Activated naive CD4-positive, alpha-beta T cell treated with Interleukin-2 at 50 U/mL for 16 hours (primary cell): ENCODE measurements around the gene HADH.
"Not testable (repeated sequence)": the region's sequence is repeated elsewhere in the genome, so short reads cannot be mapped to it uniquely, and the experiment has no call there.

Experiments used
- DNase-seq: peaks from one replicate; pipeline ENCODE4 v3.0.0-alpha.2; 2020

The HADH gene

DNA sequence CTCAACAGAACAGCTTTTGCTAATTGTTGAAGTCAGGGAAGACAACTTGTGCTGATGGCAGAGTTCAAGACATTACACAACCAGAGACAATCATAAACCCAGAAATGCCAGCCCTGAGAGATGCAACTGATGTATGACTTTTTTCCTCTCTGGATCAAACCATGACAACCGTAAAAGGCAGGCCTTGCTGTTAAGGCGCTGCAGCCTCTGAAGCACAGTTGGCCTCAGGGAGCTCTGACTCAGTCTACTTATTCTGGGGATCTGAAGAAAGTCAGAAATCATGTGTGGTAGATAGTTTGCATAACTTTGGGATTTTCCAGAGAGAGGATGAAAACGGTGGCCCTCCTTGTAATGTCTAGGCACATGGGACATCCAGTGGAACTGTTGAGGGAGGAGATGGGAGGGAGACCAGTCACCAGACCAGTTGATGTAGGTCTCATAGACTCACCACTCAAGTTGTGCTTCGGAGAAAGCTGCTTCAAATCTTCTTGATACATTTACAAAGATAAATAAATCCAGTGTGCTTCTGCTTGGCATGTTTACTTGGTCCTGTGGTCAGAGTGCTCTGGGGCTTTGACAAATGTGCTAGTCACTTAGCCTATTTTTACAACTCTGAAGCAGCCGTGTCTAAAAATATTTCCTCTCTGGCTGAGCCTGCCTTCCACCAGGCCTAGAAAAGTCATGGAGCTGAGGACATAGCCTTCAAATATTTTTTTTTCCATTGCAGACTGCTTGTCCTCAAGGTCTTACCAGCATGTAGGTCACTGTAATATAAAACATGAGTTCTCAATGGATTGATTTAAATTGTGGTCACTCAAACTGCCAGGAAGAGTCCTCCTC is 7.5 kb downstream of the HADH start:
- DNase-seq, result no peak

DNA sequence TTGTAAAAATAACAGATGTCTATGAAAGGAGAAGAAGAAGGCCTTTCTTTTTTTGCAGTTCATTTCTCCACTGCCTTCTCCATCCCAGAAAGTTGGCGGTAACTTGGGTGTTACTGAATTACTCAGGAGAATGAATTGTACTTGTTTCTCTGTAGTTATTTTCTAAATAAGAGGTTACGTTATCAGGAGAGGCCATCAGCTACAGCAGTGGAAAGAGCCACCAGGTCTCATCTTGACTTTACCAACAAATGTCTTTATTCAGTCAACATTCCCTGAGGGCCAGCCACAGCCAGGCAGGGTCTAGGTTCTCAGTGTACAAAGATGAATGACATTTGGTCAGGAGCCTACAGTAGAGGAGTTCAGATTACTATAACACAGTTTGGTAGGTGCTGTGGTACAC is 8.1 kb downstream of the HADH start:
- no peak for DNase-seq

DNA sequence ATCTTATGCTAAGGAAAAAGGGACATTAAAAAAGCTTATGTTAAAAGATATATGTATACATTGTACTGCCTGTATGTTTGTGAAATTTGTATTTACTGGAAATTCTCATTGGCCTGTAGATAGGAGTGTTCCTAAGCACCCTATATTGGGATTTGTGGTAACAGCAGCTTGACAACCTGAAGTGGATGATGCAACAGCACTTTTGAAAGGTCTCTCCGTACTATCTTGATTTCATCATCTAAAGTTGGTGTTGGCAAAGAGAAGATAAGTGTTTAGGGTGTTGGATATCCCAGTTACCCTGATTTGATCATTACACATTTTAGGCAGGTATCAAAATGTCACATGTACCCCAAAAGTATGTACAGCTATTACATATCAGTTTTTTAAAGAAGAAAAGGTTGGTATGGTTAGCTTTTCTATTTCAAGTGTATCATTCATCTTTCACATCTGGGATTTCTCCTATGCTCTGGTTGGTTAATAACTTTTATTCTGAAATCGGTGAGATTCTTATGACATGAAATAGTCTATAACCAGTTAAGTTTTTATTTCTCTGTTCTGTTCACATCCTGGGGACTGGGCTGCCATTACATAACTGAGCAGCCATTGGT is 10.3 kb downstream of the HADH start:
- DNase-seq, result no peak

DNA sequence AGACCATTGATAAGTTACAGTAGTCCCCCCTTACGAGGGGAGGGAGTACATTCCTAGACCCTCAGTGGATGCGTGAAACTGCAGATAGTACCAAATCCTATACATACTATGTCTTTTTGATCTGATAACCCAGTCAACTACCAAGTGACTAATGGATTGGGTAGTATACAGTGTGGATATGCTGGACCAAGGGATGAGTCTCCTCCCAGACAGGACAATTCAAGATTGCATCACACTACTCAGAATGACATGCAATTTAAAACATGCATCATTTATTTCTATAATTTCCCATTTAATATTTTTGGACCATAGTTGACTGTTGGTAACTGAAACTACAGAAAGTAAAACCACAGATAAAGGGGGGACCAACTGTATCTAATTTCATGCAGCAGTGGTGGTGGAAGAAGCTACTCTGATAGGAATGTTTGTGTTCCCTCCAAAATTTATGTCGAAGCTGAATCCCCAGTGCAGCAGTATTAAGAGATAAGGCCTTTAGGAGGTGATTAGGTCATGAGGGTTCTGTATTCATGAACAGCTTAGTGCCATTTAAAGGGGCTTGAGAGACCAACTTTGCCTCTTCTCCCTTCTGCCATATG is 11.9 kb downstream of the HADH start:
- DNase-seq, result no peak

DNA sequence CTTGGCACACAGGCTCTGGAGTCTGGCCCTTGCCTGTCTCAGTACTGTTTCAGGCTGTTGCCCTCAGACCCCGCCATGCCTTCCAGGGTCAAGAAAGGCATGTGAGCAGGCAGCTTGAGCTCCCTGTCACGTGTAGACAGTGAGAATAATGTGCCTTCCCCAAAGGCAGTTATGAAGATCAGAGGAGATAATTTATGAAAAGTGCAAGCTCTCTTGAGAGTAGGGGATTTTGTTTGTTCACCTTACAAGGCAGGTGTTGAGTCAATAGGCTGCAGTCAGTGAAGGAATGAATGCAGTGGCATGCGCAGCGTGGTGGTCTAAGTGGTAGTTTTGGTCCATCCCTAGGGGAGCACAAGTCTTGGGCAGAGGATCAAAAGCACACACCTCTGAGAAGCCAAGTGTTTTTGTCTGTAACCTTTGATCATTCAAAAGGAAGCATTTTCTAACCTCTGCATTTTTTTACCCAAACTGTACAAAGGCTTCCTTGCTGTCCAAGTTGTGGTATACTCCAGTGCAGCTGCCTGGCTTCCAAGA is 14.4 kb downstream of the HADH start:
- no peak for DNase-seq

DNA sequence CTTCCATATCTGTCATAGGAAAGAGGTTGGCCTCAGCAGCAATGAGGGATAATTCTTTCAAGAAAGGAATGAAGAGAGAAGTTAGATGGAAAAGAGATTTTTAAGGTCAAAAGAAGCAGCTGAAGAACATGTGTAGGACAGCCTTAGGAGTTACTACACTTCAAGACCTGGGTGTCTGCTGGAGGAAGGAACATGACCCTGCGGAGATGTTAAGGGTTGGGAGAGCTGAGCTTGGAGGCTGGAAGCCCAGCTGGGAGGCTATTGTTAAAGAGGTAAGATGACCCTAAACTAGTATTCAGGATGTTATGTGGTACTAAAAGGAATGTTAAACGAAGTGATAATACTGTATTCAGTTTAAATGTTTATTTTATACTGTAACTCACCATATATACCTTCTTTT is 15.0 kb downstream of the HADH start:
- no peak for DNase-seq

DNA sequence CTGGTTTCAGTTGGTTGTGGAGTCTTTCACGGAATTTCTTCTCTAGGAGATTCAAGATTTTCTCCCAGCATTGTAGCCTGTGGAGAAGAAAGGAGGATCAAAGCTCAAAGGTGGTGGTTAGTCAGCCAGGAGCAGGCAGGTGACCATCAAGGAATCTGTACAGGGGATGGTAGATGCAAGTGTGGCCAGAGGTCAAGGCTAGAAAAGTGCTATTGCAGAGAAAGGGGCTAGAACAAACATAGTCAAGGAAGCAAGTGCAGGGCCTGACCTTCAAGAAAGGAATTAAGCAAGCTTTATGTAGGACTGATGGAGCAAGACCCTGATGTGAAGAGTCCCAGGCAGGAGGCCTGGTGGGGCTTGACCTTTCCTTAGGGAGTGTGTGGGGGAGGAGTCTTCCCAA is 16.1 kb downstream of the HADH start:
- no peak for DNase-seq

DNA sequence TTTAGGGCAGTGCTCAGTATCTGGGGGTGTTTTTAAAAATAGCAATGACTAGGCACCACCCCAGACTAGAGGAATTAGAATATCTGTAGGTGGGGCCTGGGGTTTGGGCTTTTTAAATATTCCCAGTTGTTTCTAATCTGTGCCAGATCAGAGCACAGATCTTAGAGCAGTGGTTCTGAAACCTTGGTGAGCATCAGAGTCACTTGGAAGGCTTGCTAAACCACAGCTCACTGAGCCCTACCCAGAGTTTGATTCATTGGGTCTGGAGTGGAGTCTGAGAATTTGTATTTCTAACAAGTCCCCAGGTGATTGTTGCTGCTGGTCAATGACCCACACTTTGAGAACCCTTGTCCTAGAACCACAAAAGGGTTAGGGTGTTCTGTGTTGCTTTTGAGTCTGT is 16.7 kb downstream of the HADH start:
- no peak for DNase-seq

DNA sequence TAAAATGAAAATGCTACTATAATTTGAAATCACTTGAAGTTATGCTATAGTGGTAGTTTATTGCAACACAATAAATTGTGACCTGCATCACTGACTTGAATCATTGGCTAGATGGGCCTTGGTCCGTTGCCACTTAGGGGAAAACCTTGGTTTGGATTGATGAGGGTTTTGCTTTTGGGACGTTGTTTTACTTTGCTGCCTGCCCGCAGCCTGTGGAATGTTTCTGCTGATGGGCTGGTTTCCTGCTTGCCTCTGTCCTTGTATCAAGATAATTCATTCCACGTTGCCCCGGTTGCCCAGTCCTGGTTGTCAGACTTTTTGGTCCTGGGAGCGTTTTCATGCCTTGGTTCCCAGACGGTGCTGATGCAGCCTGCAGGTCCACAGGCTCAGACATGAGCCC is 18.3 kb downstream of the HADH start:
- DNase-seq, result no peak

DNA sequence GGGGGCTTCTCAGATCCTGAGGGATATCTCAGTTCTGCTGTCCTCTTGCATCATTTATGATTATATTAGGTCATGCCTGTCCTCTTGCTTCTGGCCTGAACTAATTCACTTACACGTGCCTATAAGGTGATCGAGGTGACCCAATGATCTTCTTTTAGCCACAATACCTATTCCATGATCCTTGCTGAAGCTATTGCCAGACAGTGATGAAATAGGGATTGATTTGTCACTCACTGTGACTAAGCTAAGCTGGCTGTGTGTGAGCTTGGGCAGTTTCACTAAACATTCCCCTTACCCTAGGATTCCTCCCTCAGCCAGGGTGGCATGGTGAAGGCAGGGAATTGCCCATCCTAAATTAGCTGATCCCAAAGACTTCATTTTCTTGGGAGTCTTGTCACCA is 19.0 kb downstream of the HADH start:
- DNase-seq, result no peak

DNA sequence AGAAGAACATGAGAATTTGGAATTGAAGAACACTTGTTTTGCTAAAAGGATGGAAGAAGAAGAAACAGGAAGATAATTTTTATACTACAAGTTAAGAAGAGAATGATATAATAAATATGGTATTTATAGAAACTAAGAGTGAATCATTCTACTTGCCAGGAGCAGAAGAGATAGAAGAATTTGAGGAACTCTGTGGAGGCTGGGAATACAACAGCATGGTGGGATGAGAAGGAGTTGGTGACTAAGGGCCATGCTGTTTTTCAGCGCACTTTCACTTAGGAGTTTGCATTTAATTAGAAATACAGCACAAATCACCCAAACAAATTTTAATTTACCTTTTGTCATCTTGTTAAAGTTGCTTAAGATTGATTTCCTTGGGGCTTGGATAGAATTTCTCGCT is 20.5 kb downstream of the HADH start:
- DNase-seq, result no peak

DNA sequence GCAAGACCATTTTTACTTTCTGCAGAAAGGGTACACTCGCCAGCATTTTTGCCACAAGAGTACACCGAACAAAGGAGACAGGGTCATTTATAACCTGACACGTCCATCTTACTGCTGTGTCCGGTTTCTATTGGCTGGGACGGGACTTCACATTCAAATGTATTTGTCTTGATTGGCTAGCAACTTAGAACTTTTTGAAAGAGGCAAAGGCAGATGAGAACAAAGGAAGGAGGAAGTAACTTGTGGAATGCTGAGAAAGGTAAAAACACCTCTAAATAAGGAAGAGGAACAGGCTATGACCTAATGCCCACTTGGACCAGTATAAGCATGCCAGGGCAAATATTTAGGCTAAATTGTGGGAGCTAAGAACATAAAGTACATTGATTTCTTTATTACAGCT is 22.7 kb downstream of the HADH start:
- not testable (repeated sequence) for DNase-seq

DNA sequence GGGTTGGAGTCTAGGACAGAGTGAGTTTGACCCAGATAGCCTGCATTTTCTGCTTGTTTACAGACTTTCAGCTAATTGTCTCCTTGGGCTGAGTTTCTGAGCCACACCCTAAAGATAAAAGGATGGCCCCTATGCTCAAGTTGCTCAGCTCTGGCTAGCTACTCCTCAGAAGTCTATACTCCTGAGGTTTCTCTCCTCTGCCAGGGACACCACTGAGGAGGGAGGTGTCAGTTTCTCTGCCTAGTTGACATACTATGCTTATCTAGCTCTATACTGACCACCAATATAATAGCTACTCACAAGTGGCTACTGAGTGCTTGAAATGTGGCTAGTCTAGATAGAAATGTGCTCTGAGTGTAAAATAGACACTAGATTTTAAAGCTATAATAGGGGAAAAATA is 23.6 kb downstream of the HADH start:
- no peak for DNase-seq

DNA sequence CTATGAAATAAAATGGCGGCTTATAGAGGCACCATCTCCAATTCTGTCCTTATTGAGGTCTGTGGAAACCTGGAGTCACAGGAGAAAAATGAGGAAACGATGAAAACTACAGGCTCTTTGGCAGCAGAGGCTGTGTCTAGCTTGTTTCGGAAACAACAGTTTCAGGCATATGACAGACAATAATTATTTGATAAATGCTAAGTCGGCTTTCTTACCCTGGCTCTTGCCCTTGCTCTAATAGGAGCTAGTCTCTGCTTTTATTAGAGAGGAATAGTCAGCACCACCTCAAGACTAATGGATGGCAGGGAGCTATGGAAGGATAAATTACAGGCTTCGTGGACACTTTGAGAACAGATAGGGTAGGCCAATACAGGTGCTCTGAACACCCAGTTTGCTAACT is 24.3 kb downstream of the HADH start:
- no peak for DNase-seq

DNA sequence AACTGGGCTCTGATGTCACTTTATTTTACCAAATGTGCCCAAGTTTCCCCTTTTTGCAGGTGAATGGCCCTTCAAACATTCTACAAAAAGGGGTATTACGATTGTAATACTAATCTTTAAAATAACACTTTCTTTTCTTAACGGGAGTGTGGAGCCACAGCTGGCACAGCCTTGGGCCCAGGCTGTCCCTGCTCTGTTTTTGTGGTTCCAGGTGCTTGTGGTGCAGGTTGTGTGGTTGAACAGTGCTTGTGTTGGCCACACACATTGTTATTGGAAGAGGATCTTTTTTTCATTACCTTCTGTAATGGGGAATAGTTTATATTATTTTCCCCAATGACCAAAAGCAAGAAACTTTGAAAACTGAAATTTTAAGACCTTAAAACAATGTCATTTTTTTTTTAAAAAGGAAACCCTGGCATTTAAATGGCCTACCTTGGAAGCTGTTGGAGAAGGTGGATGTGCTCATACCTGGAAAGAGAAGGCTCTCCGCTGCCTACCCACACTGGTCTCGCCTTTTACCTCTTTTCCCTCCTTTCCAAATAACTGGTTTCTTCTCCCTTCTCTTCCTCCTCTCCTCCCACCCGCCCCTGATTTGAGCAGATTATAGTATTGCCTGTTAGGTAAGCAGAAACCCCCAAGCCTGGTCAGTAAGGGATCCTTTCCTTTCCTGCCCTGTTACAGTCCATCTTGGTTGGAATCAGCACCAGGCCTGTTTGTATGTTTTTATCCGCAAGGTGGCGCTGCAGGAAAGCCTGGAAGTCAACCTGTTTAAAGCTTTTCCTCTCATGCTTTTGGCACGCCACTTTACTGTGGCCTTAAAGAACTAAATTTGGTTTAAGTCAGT is 28.6 kb downstream of the HADH start:
- DNase-seq, result peak; percentile 84

DNA sequence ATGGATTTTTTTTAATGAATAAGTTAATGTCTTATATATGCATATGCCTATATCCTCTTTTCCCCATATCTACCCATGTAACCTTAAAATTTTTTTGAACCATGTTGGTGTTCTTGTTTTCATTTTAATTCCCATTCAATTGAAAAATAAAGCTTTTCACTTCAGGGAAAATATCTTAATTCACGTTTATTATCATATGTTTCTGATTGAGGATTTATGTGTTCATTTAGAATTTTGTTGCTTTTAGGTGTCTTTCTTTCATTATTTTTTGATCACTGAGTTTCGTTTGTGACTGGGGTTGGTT is 29.1 kb downstream of the HADH start:
- DNase-seq, result no peak

DNA sequence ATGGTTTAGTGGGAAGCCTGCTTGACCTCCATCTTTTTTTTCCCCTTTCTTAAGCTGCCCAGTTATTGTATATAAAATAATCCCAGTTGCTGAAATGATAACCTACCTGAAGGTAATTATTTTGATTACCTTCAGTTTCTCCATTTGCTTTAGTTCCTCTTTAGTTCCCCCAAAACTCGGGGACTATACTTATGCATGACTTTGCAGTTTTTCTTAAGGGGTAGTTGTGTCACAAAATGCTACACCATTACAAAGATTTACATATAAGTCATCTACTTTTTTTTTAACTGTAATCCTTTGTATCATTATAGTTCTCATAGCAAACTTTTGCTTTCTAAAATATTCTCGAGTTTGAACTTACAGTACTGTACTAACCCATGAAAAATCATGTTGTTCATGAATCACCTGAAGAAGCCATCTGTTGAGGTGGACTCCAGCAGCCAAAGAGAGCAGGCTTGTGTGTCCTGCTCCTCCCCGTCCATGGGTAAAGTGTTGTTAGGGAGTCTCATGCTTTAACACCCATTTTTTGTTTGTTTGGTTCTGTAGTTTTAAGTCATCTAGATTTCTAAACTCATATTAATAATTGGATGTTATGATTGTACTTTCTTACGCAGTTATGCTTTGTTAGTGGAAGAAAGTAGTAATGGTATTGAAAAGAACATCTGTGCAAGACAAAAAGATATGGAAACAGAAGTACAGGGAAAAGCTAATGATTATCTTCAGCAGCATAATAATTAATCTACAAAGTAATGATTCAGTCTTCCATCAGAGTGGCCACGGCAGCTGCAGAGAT is 34.6 kb downstream of the HADH start:
- DNase-seq, result no peak

DNA sequence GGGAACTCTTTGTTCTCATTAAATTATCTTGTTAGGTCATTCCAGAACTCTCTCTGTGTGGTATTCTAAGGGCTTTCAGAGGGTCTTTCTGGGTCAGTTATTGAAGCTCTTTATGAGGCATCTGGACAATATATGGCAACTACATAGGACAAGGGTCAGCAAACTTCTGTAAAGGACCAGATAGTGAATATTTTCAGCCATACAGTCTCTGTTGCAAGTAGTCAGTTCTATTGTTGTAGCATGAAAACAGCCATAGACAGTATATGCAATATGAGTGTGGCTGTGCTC is 35.1 kb downstream of the HADH start:
- no peak for DNase-seq

DNA sequence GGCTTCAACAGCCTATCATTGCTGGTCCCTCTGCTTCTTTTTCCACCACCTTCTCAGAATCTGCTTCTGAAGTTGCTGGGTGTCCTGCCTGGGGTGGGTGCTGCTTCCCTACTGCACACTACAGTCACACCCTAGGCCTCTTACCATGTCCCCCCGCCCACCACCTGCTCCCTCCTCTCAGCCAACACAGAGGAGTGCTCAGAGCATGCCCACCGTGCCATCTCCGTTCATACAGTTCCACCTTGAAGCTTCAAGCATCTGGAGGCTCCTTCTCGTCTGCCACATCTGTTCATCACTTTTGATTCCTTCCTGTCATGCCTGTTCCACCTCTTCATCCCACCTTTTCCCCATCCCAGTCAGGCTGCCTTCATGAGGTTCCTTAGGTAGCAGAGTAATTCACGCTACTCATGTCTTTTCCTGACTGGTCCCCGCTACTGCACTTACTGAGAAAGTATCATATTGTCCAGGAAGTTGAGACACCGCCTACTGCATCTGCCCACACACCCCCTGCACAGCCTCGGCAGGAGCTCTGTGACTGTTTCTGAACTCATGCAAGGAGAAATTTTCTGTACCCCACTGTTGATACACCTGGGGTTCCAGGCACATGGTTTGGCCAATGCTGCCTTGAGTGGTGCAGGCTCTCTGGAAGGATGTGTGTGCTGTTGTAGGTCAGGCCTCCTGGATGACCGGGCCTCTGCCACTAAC is 39.5 kb downstream of the HADH start:
- peak; percentile 51 for DNase-seq

DNA sequence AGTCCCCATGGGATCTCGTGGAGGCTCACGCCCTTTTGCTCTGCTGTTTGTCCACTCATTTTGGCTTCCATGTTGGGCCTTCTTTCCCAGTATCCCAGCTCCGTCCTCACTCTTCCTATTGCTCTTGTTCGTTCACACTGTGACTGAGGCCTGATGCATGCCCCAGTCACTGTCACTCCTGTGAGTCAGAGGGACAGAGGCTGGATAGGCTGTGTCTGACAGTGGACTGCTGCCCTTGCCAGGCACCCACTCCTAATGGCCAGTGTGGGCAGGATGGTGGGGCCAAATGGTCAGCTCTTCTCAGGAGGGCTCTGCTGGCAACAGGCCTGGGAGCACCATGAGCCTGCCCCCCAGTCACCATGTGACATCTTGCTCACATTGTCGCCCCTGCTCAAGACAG is 40.0 kb downstream of the HADH start:
- DNase-seq, result no peak

DNA sequence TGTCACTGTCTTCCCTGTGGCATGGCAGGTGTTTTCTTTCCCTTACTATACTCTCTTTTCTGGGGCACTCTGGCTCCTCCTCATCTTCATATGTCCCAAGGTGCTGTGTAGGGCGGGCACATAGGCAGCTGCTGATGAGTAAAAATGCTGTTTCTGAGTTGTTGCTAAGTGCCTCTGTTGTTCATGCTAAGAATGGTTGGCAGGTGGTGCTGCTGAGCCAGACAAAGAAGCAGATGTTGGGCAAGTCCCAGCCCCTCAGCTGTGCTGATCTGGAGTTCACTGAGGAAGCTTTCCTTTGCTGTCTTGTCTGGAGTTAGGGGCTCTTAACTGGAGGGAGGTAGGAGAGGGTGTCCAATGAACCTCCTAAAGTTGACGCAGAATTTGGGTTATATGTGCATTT is 40.6 kb downstream of the HADH start:
- peak; percentile 73 for DNase-seq

DNA sequence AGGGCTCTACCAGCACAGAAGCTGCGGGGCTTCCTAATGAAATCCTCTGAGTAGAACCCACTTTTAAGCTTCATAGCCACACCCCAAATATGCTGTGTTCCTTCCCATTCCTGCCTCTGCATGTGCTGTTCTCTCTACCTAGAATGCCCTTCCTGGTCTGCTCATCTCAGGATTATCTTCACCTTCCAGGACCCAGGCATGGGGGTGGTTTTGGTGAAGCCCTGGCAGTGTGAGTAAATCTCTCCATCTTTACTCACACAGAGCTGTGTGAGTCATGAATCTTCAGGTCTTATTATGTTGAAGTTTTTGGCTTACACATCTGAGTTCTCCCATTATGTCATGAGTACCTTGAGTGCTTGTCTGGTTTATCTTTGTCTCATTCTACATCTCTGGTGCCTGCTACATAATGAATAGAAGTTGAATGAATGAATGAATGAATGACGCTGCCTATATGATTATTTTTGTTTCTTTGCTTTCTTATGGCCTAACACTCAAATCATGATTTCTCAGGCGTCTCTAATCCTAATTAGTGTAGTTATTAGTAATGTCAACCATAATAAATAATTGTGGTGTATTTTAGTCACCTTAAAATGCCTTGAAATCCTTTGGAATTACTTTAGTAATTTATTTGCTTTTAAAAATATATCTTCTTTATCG is 41.9 kb downstream of the HADH start:
- DNase-seq, result peak; percentile 42
